GM23338 (cell line): Measurements from ENCODE around the gene TRIM44. TPM values are rescaled to one million over a fixed set of nuclear protein-coding genes. Genes with fewer than 3 reads are reported as not detected.
A peak's percentile ranks its signal among the peaks of the same experiment; 100 is the strongest.
"Not testable (repeated sequence)": the region's sequence is repeated elsewhere in the genome, so short reads cannot be mapped to it uniquely, and the experiment has no call there.

Source experiments
- ATAC-seq: fragments of 200-7000 bp; cut with Tn5 transposase; 3 replicates; pipeline ENCODE4 v1.9.1; 2020
- DNase-seq: peaks from one replicate; pipeline ENCODE4 v3.0.0-alpha.2; 2015; ENCODE audit warnings: low spot score
- H2AFZ ChIP-seq: fragments of 200-600 bp; sonication (generic); 2 replicates; pipeline ENCODE4 v1.8.0; 2016; ENCODE audit warnings: antibody characterized with exemption, mild to moderate bottlenecking, moderate library complexity
- H3F3A ChIP-seq: fragments of 200-600 bp; sonication (generic); replicated peaks from 2 replicates; pipeline ENCODE4 v1.8.0; 2017; ENCODE audit warnings: antibody characterized with exemption, mixed run types, low read depth
- H3K27ac ChIP-seq: fragments of 200-600 bp; sonication (generic); 2 replicates; pipeline ENCODE4 v1.6.1; 2016; ENCODE audit warnings: low read depth
- H3K27me3 ChIP-seq: fragments of 200-600 bp; sonication (generic); 2 replicates; pipeline ENCODE4 v1.8.0; 2016; ENCODE audit warnings: mild to moderate bottlenecking, mixed run types, moderate library complexity; ENCODE audit not compliant: insufficient read depth
- H3K36me3 ChIP-seq: fragments of 200-600 bp; sonication (generic); 2 replicates; pipeline ENCODE4 v1.8.0; 2016; ENCODE audit warnings: mild to moderate bottlenecking; ENCODE audit not compliant: insufficient read depth
- H3K4me1 ChIP-seq: fragments of 200-600 bp; sonication (generic); 2 replicates; pipeline ENCODE4 v1.8.0; 2016; ENCODE audit warnings: mild to moderate bottlenecking, moderate library complexity; ENCODE audit not compliant: insufficient read depth
- H3K4me2 ChIP-seq: fragments of 200-600 bp; sonication (generic); 2 replicates; pipeline ENCODE4 v1.7.1; 2017; ENCODE audit warnings: mixed run types
- H3K4me3 ChIP-seq: fragments of 200-600 bp; sonication (generic); 2 replicates; pipeline ENCODE4 v1.6.1; 2016; ENCODE audit warnings: mixed run types
- H3K79me2 ChIP-seq: fragments of 200-600 bp; sonication (generic); replicated peaks from 2 replicates; pipeline ENCODE4 v1.8.0; 2017; ENCODE audit warnings: mild to moderate bottlenecking; ENCODE audit not compliant: insufficient read depth
- H3K9me2 ChIP-seq: fragments of 200-600 bp; sonication (generic); 2 replicates; pipeline ENCODE4 v1.8.0; 2017; ENCODE audit not compliant: insufficient read depth
- H4K20me1 ChIP-seq: fragments of 200-600 bp; sonication (generic); replicated peaks from 2 replicates; pipeline ENCODE4 v1.8.0; 2017; ENCODE audit warnings: mild to moderate bottlenecking; ENCODE audit not compliant: insufficient read depth
- H3K27ac Mint-ChIP-seq: 2 replicates; pipeline ENCODE4 v1.8.0; 2020; ENCODE audit warnings: inconsistent platforms, mild to moderate bottlenecking, moderate library complexity, mixed read lengths
- H3K27me3 Mint-ChIP-seq: 3 replicates; pipeline ENCODE4 v1.8.0; 2022; ENCODE audit warnings: low read depth, mild to moderate bottlenecking, moderate library complexity, mixed read lengths, inconsistent platforms; ENCODE audit not compliant: insufficient read depth, poor library complexity
- H3K36me3 Mint-ChIP-seq: 3 replicates; pipeline ENCODE4 v1.8.0; 2021; ENCODE audit warnings: low read depth, mild to moderate bottlenecking, inconsistent platforms, moderate library complexity, mixed read lengths
- H3K4me1 Mint-ChIP-seq: 3 replicates; pipeline ENCODE4 v1.8.0; 2020; ENCODE audit warnings: mild to moderate bottlenecking, inconsistent platforms, mixed read lengths
- H3K4me3 Mint-ChIP-seq: 3 replicates; pipeline ENCODE4 v1.8.0; 2021; ENCODE audit warnings: moderate library complexity, mild to moderate bottlenecking, inconsistent platforms, mixed read lengths
- H3K9me3 Mint-ChIP-seq: 3 replicates; pipeline ENCODE4 v1.8.0; 2020; ENCODE audit warnings: moderate library complexity, mild to moderate bottlenecking, inconsistent platforms, mixed read lengths
- JUNB ChIP-seq: IDR thresholded peaks from one replicate; pipeline ENCODE4 v1.6.1; 2016; ENCODE audit warnings: antibody characterized with exemption; ENCODE audit not compliant: unreplicated experiment
- STAT1 ChIP-seq: IDR thresholded peaks from one replicate; pipeline ENCODE4 v1.6.1; 2016; ENCODE audit warnings: antibody characterized with exemption; ENCODE audit not compliant: unreplicated experiment
- ZNF114 ChIP-seq: fragments of 250-450 bp; sonication (Bioruptor Pico); IDR thresholded peaks from 2 replicates; pipeline ENCODE4 v1.5.0; 2020; ENCODE audit warnings: mild to moderate bottlenecking, moderate library complexity
- ZNF331 ChIP-seq: fragments of 250-450 bp; sonication (Bioruptor Pico); IDR thresholded peaks from 2 replicates; pipeline ENCODE4 v1.5.0; 2020; ENCODE audit warnings: low read depth, mild to moderate bottlenecking, moderate library complexity
- polyA plus RNA-seq: library from polyadenylated mRNA; unstranded; fragments of >200 nt; fragmentation: Nextera tagmentation; extraction: Ambion mirVana; gene quantifications from 2 replicates; pipeline ENCODE4 v1.2.1, GENCODE V29; 2016
- total RNA-seq: library from RNA; depleted of rRNA; stranded (reverse); fragments of >200 nt; shearing (Covaris generic); gene quantifications from 2 replicates; pipeline ENCODE4 v1.2.3, GENCODE V29; 2014
- TF ChIP-seq, protein P1 (sequence below), 2 experiments: fragments of 200-600 bp in 1 of 2; sonication (generic) in 1 of 2; conservative IDR thresholded peaks; 2 replicates each; pipeline versions ENCODE4 v1.5.1 to v1.6.1; 2016 to 2017; ENCODE audit warnings: antibody characterized with exemption in 2 of 2, low read depth in 2 of 2, mild to moderate bottlenecking in 2 of 2, moderate library complexity in 1 of 2

TRIM44 gene
- total and polyA plus RNA-seq, 2 experiments from 2014 or later: 10.3 to 10.4 TPM

DNA sequence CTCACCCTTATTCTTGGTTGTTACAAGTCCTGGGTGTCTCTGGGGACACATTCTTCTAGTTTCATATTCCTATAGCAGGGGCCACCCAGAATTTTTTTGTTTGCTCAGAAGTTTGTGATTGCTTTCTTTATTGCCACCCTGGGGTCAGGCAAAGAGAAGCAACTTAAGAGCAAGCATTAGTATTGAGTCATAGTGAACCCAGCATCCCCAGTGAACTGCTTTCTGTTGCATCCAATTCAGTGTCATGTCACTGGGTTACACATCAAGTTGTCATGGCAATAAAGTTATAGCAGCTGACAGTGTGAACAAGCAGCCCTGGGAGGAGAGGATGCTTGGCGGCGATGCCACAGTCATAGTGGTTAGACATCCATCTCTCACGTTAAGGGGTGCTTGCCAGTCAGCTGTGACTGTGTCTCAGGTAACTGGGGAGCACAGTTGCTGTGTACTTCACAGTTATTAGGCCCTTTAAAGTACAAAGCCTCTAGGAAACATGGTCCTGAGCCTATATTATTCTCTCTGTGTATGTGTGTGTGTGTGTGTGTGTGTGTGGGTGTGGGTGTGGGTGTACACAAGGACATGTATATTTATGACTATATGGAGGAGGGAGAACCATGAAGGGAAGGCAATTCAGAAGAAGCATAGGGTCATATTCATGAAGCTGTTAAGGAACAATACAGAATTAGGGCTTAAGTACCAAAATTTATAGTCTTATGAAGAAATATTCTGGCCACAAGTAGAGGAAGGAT, 52.5 kb downstream of the TRIM44 start:
- Histone ChIP-seq H3K36me3 (no peaks in the 10 kb centered on the region), H3F3A (no peaks in the 10 kb centered on the region), H3K4me2 (no peak overlapping the region), H2AFZ (no peak overlapping the region), H3K4me3 (no peak overlapping the region), H4K20me1 (no peaks in the 10 kb centered on the region; the same call in 1 of the 2 replicates), H3K9me2 (no peaks in the 10 kb centered on the region), H3K27me3 (no peaks in the 10 kb centered on the region), H3K4me1 (peaks cover 7% of the 10 kb centered on the region; the same call in 1 of the 2 replicates), H3K79me2 (no peaks in the 10 kb centered on the region; the same call in 1 of the 2 replicates), H3K27ac (no peak overlapping the region)
- Mint-ChIP-seq H3K27me3 (no peaks in the 10 kb centered on the region), H3K4me1 (peaks cover 10% of the 10 kb centered on the region; the same call in 2 of the 3 replicates), H3K27ac (no peak overlapping the region), H3K4me3 (no peak overlapping the region), H3K36me3 (no peaks in the 10 kb centered on the region), H3K9me3 (no peaks in the 10 kb centered on the region)
- DNase-seq (no peak), ATAC-seq (no peak)
- no peak for TF ChIP-seq STAT1

DNA sequence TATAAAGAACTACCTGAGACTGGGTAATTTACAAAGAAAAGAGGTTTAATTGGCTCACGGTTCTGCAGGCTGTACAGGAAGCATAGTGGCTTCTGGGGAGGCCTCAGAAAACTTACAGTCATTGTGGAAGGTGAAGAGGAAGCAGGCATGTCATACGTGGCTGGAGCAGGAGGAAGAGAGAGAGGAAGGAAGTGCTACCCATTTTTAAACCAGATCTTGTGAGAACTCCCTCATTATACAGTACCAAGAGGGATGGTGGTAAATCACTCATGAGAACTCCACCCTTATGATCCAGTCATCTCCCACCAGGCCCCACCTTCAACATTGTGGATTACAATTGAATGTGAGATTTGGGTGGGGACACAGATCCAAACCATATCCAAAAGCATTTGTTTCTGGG, 53.1 kb downstream of the TRIM44 start:
- not testable (repeated sequence) for H3K4me2 ChIP-seq, H3K9me2 ChIP-seq, H2AFZ ChIP-seq, H3K36me3 ChIP-seq, H3K27ac ChIP-seq, H3K4me3 Mint-ChIP-seq, H3K27me3 ChIP-seq, H3K79me2 ChIP-seq, H3K27me3 Mint-ChIP-seq, H3K27ac Mint-ChIP-seq, H3K4me1 Mint-ChIP-seq, H4K20me1 ChIP-seq, H3K9me3 Mint-ChIP-seq, H3K4me3 ChIP-seq, H3K4me1 ChIP-seq, H3K36me3 Mint-ChIP-seq, ATAC-seq, DNase-seq, H3F3A ChIP-seq

DNA sequence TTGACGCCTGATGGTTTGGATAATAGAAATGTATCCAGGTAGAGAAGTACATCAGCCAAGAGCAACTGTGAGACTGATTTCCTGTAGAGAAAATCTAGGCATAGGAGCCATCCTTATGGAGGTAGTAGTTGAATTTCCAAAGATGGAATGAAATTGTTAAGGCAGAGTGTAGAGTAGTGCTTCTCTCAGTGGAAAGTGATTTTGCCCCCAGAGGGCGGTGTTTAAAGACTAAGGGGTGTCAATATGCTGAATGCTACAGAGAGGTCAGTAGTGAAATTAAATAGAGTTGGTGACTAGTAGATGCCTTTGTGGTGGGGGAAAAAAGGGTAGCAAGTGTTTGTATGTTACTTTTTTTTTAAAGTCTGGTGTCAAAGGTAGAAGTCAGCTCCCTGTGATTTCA, 54.5 kb downstream of the TRIM44 start:
- TF ChIP-seq, protein P1, sequence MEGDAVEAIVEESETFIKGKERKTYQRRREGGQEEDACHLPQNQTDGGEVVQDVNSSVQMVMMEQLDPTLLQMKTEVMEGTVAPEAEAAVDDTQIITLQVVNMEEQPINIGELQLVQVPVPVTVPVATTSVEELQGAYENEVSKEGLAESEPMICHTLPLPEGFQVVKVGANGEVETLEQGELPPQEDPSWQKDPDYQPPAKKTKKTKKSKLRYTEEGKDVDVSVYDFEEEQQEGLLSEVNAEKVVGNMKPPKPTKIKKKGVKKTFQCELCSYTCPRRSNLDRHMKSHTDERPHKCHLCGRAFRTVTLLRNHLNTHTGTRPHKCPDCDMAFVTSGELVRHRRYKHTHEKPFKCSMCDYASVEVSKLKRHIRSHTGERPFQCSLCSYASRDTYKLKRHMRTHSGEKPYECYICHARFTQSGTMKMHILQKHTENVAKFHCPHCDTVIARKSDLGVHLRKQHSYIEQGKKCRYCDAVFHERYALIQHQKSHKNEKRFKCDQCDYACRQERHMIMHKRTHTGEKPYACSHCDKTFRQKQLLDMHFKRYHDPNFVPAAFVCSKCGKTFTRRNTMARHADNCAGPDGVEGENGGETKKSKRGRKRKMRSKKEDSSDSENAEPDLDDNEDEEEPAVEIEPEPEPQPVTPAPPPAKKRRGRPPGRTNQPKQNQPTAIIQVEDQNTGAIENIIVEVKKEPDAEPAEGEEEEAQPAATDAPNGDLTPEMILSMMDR (conservative IDR thresholded peaks at IDR 0.05; ENCODE audit: low read depth in 2 of 2): peak; percentile 62 to 66
- no peak for TF ChIP-seq JUNB
- no peak for TF ChIP-seq ZNF331 (CRISPR knock-in tag)
- TF ChIP-seq ZNF114 (CRISPR knock-in tag): no peak
- H3K9me3 Mint-ChIP-seq: no peaks in the 10 kb centered on the region
- H2AFZ ChIP-seq: no peak overlapping the region
- peak; percentile 92 for ATAC-seq
- no peak overlapping the region for H3K27ac Mint-ChIP-seq
- peaks cover 8% of the 10 kb centered on the region for H3K4me1 ChIP-seq
- H3F3A ChIP-seq: no peaks in the 10 kb centered on the region
- peaks cover 12% of the 10 kb centered on the region for H3K4me1 Mint-ChIP-seq
- H3K36me3 ChIP-seq: no peaks in the 10 kb centered on the region
- no peaks in the 10 kb centered on the region for H3K27me3 Mint-ChIP-seq
- H3K9me2 ChIP-seq: no peaks in the 10 kb centered on the region
- DNase-seq: peak; percentile 70
- H3K4me3 Mint-ChIP-seq: no peak overlapping the region
- H3K36me3 Mint-ChIP-seq: no peaks in the 10 kb centered on the region
- H3K79me2 ChIP-seq: peaks cover 7% of the 10 kb centered on the region
- H3K4me3 ChIP-seq: no peak overlapping the region
- H3K4me2 ChIP-seq: no peak overlapping the region
- no peaks in the 10 kb centered on the region for H3K27me3 ChIP-seq
- no peak overlapping the region for H3K27ac ChIP-seq
- no peaks in the 10 kb centered on the region for H4K20me1 ChIP-seq
